Middle frontal gyrus (tissue), 1 donor: ENCODE measurements around the gene TTC31.

Experiments used
- DNase-seq: peaks from one replicate; pipeline ENCODE4 v3.0.0-alpha.2; 2015; ENCODE audit warnings: low spot score; ENCODE audit errors: extremely low spot score

Gene TTC31

DNA sequence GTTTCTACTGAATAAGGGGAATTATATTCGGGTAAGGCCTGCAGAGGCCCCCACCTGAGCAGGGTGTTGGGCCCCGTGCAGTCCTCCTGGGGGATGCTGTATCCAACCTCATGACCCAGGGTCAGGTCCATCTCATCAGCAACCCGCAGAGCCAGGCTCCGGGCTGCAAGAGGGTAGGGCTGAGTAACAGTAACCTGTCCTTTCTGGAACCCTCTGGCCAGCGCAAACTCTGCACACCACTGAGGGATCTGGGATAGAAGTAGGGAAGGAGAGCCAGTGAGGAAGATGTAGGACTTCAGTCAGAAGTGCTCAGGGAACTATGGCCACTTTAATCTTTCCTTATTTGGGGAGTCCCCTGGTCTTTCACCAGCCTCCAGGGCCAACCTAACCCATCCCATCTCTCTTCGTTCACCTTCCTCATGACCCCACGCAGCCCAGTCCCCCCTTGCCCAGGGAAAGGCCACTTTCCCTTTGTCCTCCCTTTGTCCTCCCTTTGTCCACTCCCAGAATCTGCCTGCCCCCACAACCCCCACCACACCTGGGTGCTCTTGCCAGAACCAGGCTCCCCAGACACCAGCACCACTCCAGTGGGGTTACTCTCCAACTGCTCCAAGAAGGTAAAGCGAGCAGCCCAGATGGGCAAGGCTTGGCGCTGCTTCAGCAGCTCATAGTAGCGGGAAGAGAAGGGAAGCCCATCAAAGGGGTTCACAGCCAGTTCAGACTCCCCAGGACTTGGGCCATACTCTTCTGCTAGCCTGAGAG, 42.3 kb downstream of the TTC31 start:
- DNase-seq = no peak

DNA sequence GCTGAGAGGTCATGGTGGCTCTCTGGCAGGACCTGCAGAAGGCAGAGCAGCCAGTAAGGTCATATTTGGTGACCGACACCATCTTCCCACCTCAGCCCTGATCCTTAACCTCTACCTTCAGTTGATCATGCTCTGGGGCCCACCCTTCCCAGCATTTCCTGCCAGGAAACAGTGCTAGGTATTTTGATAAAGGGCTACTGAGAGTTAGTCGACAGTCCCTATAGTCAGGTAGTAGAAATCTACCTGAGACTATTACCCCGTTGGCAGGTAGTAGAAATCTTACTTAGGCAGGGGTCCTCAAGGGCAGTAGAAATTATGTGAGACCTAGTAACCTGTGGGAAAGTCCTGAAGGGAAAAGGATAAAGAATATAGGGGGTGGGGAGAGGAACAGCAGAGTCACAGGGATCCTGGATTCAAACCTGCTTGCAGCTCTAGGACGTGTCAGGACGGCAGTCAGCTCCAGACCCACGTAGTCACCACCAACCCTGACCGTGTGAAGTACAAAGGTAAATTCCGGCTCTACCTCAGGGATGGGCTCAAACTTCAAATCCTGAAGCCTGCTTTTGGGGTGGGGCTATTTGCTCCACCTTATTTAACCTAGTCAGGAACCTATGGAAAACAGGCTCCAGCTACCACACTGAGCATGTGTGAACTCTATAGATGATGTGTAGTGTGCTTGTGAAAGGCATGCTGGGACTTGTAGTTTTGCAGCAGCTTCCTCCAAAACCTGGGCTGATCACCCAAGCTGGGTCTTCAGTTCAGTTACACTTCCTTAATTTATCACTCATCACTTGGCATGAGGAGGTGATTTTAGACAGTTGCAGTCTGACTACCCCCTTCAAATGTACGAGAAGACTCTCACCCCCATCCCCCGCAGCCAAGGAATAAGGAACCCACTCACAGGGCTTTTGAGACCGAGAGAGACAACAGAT, 43.1 kb downstream of the TTC31 start, which contains the start of gene DQX1:
Gene DQX1, minus strand, starts transcription at position 515 of the 932 bp plus-strand sequence. Its CDS starts 502 bp downstream, at position 13.
- no peak for DNase-seq

DNA sequence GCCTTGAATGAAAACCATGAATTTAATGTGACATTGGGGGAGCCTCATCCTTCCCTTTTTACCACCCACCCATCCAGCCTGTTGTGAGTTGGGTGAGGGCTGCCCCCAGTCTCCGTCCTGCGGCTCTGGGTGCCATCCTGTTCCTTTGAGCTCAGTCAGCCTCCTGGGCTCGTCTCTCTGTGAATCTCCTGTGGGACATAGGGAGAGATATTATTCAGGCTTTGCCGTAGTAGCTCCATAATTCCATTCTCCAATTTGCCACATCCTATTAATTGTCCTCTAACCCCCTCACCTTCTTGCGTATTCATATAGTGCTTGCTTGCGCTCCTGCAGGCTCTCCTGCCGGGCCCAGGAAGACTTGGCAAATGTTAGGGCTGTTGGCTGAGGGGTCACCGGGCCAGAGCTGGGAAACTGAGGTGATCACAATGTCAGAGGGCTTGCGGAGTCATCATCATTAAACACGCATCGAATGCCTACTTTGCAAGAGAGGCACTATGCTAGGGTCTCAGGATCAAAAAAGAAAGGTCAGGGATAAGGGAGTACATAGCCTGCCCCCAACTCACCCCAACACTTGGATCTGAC, 43.9 kb downstream of the TTC31 start:
- DNase-seq = no peak

DNA sequence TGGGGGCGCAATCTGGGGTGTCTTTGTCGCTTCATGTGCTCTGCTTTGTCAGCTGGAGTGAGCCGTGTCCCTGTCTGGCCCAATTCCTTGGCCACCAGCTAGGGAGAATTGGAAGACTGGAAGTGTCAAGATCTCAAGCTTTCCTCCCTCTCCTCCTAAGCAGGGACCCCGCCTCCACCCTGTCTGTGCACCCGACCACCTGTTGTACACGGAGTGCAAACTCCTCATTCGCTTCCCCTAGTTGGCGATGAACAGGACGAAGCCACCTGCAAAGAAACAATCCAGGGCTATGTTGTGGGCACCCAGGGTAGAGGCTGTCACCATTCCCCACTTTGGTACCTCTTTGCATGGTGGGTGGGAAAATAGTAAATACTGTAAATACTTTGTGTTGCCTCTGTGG, 44.9 kb downstream of the TTC31 start:
- DNase-seq = no peak

DNA sequence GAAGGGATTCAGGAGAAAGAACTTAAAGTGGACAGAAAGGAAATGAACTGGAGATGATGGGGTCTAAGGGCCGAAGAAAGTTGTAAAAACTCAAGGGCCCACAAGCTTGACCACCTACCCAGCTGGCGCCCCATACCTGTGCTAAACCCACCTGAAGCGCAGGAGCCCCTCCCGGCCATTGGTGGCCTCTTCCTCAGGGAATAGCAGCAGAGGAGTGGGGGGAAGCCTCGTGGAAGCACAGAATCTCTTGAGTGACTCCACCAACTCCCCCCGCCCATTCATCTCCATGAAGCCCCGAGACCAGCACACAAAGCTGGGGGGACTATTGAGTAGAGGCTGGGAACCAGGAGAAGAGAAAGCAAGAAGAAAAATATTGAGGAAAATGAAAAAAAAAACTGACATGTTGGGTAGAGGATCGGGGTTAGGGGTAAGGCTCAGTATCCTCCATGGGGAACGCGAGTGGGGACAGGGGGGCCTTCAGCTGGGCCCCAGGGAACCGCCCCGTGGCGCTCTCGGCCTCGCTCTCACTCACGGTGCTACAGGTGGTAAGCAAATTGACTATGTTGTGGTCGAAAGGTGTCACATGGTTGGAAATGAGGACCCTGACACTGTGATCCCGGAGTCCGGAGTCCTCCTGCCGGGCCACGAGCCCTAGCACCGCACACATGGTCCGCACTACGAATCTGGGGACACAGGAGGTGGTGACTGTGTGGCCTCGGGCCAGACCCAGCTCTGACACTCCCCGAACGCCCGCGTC, 45.9 kb downstream of the TTC31 start:
- DNase-seq = no peak

DNA sequence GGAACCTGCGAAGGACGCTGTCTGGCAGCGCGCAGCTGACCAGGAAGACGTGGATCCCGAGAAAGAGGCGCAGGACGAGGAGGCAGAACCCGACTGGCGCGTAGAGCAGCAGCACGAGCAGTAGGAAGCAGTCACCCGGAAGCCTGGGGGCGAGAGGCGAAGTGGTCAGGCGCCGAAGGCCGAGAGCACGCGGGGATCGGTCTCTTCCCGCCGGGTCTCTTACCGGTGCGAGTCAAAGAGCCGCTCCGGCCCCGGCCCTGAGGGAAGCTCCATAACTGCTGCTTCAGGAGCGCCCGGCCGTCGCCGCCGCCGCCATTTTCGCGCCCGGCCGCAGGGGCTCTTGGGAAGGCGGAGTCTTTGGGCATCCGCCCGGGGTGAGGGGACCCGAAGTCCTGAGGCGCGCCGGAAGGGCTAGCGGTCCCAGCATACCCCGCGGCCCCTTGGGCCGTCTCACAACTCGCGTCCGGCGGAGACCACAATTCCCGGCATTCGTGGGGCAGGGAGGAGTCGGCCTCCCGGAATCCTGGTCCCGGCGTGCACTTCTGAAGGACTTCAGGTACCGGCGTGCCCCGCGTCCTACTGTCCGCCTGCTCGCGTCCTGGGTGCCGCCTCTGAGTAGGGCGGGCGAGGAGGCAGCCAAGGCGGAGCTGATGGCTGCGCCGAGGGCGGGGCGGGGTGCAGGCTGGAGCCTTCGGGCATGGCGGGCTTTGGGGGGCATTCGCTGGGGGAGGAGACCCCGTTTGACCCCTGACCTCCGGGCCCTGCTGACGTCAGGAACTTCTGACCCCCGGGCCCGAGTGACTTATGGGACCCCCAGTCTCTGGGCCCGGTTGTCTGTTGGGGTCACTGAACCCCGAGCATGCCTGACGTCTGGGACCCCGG, 46.7 kb downstream of the TTC31 start, which contains the start of the genes AUP1 and HTRA2:
Gene AUP1, minus strand, starts transcription at position 350 of the 882 bp plus-strand sequence. Its CDS starts 77 bp downstream, at position 273.
Gene HTRA2, plus strand, starts transcription at position 577 of the 882 bp plus-strand sequence. Its CDS starts 74 bp downstream, at position 651.
- peak; percentile 98 for DNase-seq

DNA sequence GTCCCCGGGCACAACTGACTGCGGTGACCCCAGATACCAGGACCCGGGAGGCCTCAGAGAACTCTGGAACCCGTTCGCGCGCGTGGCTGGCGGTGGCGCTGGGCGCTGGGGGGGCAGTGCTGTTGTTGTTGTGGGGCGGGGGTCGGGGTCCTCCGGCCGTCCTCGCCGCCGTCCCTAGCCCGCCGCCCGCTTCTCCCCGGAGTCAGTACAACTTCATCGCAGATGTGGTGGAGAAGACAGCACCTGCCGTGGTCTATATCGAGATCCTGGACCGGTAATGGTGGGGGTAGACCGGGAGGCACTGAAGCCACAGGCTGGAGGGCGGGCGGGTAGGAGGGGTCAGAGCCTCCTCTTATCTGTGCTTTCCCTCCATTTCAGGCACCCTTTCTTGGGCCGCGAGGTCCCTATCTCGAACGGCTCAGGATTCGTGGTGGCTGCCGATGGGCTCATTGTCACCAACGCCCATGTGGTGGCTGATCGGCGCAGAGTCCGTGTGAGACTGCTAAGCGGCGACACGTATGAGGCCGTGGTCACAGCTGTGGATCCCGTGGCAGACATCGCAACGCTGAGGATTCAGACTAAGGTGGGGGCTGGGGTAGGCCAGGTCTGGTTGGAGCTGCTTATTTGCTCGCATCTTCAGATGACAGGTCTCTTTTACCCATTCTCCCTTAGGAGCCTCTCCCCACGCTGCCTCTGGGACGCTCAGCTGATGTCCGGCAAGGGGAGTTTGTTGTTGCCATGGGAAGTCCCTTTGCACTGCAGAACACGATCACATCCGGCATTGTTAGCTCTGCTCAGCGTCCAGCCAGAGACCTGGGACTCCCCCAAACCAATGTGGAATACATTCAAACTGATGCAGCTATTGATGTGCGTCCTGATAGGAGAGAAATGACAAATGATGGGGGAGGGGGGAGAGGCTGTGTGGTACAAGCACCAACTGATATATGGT, 47.6 kb downstream of the TTC31 start:
- no peak for DNase-seq

DNA sequence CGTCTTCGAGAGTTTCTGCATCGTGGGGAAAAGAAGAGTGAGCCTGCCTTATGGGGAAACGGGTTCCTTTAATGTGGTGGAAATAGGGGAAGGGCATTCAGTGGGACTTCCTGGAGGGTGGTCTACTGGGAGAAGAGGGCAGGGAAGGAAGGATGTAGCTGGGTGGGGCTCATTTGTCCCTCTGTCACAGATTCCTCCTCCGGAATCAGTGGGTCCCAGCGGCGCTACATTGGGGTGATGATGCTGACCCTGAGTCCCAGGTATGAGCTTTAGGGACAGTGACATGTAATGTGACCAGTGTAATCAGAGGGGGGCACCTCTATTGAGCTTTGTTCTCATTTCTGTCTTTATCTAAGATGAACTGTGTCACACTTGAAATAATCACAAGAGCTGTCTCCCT, 48.8 kb downstream of the TTC31 start:
- no peak for DNase-seq

DNA sequence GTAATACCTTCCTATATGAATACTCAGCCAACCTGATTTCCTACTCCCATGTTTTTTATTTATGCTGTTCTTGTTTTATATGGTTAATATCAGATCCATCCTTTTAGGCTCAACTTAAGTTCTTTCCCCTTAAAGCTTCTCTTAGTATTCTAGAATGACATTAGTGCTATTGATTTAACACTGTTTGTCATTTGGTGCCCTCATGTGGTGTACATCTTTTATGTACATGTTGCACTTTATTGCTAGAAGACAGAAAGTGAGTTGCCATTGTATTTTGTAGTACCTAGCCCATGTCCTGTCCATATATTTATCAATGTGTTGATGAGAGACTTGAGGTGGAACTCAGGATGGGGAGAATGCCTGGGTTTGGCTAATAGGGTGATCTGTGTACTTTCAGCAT, 49.3 kb downstream of the TTC31 start:
- no peak for DNase-seq

DNA sequence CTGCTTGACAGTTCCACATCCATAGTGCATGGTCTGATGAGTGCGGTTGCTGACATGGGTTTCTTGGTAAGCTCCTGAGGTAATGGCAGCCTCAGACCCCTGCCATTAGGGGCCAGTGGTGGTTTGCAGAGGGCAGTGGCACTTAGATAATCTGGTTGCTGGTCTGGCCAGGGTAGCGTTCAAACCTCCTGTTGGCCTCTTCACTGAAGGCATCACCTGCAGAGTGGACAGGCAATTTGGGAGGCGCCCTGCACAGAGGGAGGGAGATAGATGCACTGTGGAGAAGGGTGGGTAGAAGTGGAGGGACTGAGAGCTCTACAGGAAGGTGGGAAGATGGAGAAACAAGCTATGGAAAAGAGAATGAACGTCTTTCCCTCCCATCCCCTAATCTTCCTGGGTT, 50.6 kb downstream of the TTC31 start:
- DNase-seq = no peak

DNA sequence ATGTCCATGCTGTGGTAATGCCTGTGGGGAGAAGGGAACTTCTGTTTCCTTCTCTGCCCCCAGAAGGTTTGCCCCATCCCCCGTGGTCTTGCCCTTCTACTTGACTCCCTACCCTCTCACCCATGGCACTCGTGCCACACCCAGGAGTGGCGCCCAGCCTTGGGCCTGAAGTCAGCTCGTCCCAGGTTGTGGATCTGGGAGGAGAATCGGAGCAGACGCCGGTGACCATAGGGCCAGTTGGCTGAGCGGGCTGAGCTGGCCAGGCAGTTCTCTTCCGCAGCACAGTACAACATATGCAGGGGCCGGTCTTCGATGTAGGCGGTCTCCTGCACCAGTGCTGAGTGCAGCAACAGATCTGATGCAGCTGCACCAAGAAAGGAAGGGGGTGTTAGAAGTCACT, 51.5 kb downstream of the TTC31 start:
- DNase-seq = no peak

DNA sequence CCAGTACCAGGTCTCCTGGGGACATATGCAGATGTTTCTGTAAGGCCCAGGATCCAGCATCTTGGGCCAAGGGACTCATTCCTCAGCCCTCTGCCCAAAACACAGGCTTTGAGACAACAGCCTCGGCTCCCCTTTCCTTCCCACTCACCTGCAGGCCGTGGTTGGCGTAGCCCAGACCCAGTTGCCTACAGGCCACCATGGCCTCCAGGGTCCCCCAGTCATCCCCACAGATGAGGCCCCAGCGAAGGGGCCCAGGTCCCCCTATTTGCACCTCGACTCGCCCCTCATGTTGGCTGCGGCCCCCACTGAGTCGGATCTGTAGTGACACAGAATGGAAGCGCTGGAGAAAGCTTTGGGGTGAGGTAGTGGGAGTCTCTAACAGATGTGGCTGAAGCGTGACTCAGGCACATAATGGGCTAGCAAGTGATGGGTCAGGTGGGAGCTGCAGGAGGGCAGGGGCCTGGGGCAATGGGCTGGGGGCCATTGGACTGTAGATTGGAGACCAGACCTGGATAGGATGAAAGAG, 52.6 kb downstream of the TTC31 start:
- no peak for DNase-seq

DNA sequence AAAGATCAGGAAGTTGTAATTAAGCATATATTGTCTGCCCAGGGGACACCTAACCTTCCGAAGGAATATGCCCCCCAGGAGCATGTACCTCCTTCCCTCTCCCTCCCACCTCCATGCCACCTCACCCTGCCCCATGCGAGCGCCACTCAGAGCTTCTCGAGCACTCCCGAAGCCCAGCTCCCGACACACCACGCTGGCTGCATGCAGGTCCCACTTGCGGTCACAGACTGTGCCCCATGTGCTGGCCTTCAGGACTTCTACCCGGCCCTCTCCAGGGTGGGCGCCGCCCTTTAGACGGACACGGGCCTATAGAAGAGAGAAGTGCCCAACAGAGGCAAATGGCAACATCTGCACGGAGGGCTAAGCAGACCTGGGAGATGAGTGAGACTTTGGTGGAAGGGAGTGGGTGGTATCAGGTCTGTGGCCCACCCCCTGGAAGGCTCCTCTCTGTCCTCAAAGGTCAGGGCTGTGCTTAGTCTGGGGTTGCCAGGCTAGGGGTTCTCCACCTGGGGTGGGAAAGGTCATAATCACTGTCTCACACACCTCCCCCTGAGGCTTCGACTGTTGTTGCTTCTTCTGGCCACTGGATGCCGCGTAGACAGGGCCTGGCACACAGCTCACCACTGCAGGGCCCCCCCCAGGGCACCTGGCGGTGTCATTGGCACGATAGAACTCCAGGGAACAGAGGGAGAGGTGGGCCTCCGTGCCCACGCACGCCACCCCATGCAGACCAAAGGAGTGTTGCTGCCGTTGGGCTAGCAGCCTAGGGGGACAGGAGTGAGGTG, 53.5 kb downstream of the TTC31 start:
- no peak for DNase-seq

DNA sequence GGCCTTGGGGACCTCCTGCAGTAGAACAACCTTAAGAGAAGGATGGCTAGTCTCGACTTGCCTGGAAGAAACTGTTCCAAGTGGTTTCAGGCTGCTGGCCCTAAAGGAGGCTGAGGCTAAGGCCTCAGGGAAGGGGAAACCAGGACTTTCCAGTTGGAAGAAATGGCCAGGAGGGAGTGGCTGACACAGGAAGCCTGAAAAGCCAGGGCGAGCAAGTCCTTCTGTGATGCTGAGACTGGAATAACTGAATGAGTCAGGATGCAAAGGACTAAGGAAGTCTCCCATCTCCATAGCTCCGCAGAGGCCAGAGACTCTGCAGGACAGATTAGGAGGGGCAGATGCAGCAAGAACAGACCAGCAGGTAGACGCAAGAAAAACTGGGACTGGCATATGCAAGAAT, 54.3 kb downstream of the TTC31 start:
- DNase-seq = no peak

DNA sequence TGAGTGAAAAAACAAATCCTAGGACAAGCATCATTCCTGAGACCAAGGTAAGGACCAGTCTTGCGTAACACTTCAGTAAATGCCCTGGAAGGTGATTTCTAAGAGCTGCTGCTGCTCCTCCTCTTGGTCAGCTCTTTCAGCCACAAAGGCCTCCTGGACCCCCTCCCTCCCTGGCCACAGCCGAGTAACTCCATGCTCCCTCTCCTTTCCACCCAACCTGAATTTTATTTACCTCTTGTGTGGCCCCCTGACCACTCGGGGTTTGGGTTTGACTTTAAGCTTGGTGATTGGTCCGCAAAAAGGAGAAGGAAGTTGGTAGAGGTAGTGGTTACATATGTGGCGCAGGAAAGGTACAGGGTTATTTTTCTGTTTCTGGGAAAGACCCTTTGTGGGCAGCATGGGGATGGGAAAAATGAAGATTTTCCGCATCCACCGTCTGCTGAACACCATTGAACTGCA, 56.0 kb downstream of the TTC31 start:
- no peak for DNase-seq

DNA sequence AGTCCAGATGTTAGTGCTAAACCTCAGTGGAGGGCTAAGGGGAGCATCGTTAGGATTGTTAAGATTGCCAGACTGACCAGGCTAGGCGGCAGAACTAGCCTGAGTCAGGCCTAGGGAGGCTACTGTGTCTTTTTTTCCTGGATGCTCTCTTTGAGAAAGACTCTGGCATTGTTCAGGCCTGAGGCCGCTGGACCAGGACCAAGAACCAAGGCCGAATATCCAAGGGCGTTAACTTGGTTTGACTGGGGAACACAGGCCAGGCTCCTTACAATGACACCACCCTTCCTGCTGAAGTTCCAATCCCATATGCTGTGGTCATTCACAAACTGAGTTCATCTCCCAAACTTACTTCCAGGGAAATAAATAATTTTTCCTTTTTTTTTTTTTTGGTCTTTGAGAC, 57.4 kb downstream of the TTC31 start:
- no peak for DNase-seq

DNA sequence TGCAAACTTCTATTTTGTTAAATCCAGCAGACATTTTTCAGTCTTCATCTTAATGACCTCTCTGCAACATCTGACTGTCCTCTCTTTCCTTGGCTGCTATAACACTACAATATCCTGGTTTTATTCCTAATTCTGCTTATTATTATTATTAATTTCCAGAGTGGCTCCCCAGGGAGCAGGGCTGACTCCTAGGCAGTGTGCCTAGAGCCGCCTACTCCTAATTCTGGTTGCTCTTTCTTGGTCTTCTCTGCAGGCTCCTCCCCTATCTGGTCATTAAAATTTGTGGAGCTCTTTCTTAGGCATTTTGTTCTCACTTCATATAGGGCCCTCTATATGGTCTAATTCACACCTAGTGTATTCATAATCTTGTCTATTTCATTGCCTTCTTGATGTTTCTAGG, 60.1 kb downstream of the TTC31 start:
- no peak for DNase-seq
